GM23338 (cell line): ENCODE data around the gene SART3. TPM values are rescaled to one million over a fixed set of nuclear protein-coding genes. Genes with fewer than 3 reads are reported as not detected.

Experiments used
- ATAC-seq: fragments of 200-7000 bp; cut with Tn5 transposase; 3 replicates; pipeline ENCODE4 v1.9.1; 2020
- DNase-seq: peaks from one replicate; pipeline ENCODE4 v3.0.0-alpha.2; 2015; ENCODE audit warnings: low spot score
- H2AFZ ChIP-seq: fragments of 200-600 bp; sonication (generic); 2 replicates; pipeline ENCODE4 v1.8.0; 2016; ENCODE audit warnings: antibody characterized with exemption, mild to moderate bottlenecking, moderate library complexity
- H3F3A ChIP-seq: fragments of 200-600 bp; sonication (generic); replicated peaks from 2 replicates; pipeline ENCODE4 v1.8.0; 2017; ENCODE audit warnings: antibody characterized with exemption, mixed run types, low read depth
- H3K27ac ChIP-seq: fragments of 200-600 bp; sonication (generic); 2 replicates; pipeline ENCODE4 v1.6.1; 2016; ENCODE audit warnings: low read depth
- H3K27me3 ChIP-seq: fragments of 200-600 bp; sonication (generic); 2 replicates; pipeline ENCODE4 v1.8.0; 2016; ENCODE audit warnings: mild to moderate bottlenecking, mixed run types, moderate library complexity; ENCODE audit not compliant: insufficient read depth
- H3K36me3 ChIP-seq: fragments of 200-600 bp; sonication (generic); 2 replicates; pipeline ENCODE4 v1.8.0; 2016; ENCODE audit warnings: mild to moderate bottlenecking; ENCODE audit not compliant: insufficient read depth
- H3K4me1 ChIP-seq: fragments of 200-600 bp; sonication (generic); 2 replicates; pipeline ENCODE4 v1.8.0; 2016; ENCODE audit warnings: mild to moderate bottlenecking, moderate library complexity; ENCODE audit not compliant: insufficient read depth
- H3K4me2 ChIP-seq: fragments of 200-600 bp; sonication (generic); 2 replicates; pipeline ENCODE4 v1.7.1; 2017; ENCODE audit warnings: mixed run types
- H3K4me3 ChIP-seq: fragments of 200-600 bp; sonication (generic); 2 replicates; pipeline ENCODE4 v1.6.1; 2016; ENCODE audit warnings: mixed run types
- H3K79me2 ChIP-seq: fragments of 200-600 bp; sonication (generic); replicated peaks from 2 replicates; pipeline ENCODE4 v1.8.0; 2017; ENCODE audit warnings: mild to moderate bottlenecking; ENCODE audit not compliant: insufficient read depth
- H3K9me2 ChIP-seq: fragments of 200-600 bp; sonication (generic); 2 replicates; pipeline ENCODE4 v1.8.0; 2017; ENCODE audit not compliant: insufficient read depth
- H4K20me1 ChIP-seq: fragments of 200-600 bp; sonication (generic); replicated peaks from 2 replicates; pipeline ENCODE4 v1.8.0; 2017; ENCODE audit warnings: mild to moderate bottlenecking; ENCODE audit not compliant: insufficient read depth
- H3K27ac Mint-ChIP-seq: 2 replicates; pipeline ENCODE4 v1.8.0; 2020; ENCODE audit warnings: inconsistent platforms, mild to moderate bottlenecking, moderate library complexity, mixed read lengths
- H3K27me3 Mint-ChIP-seq: 3 replicates; pipeline ENCODE4 v1.8.0; 2022; ENCODE audit warnings: low read depth, mild to moderate bottlenecking, moderate library complexity, mixed read lengths, inconsistent platforms; ENCODE audit not compliant: insufficient read depth, poor library complexity
- H3K36me3 Mint-ChIP-seq: 3 replicates; pipeline ENCODE4 v1.8.0; 2021; ENCODE audit warnings: low read depth, mild to moderate bottlenecking, inconsistent platforms, moderate library complexity, mixed read lengths
- H3K4me1 Mint-ChIP-seq: 3 replicates; pipeline ENCODE4 v1.8.0; 2020; ENCODE audit warnings: mild to moderate bottlenecking, inconsistent platforms, mixed read lengths
- H3K4me3 Mint-ChIP-seq: 3 replicates; pipeline ENCODE4 v1.8.0; 2021; ENCODE audit warnings: moderate library complexity, mild to moderate bottlenecking, inconsistent platforms, mixed read lengths
- H3K9me3 Mint-ChIP-seq: 3 replicates; pipeline ENCODE4 v1.8.0; 2020; ENCODE audit warnings: moderate library complexity, mild to moderate bottlenecking, inconsistent platforms, mixed read lengths
- EZH2phosphoT487 ChIP-seq: fragments of 200-600 bp; sonication (generic); IDR thresholded peaks from one replicate; pipeline ENCODE4 v1.8.1; 2018; ENCODE audit warnings: antibody characterized with exemption; ENCODE audit not compliant: unreplicated experiment
- JUNB ChIP-seq: IDR thresholded peaks from one replicate; pipeline ENCODE4 v1.6.1; 2016; ENCODE audit warnings: antibody characterized with exemption; ENCODE audit not compliant: unreplicated experiment
- POLR2AphosphoS5 ChIP-seq: IDR thresholded peaks from 2 replicates; pipeline ENCODE4 v1.6.1; 2016; ENCODE audit warnings: antibody characterized with exemption, low read depth
- STAT1 ChIP-seq: IDR thresholded peaks from one replicate; pipeline ENCODE4 v1.6.1; 2016; ENCODE audit warnings: antibody characterized with exemption; ENCODE audit not compliant: unreplicated experiment
- polyA plus RNA-seq: library from polyadenylated mRNA; unstranded; fragments of >200 nt; fragmentation: Nextera tagmentation; extraction: Ambion mirVana; gene quantifications from 2 replicates; pipeline ENCODE4 v1.2.1, GENCODE V29; 2016
- total RNA-seq: library from RNA; depleted of rRNA; stranded (reverse); fragments of >200 nt; shearing (Covaris generic); gene quantifications from 2 replicates; pipeline ENCODE4 v1.2.3, GENCODE V29; 2014
- TF ChIP-seq, protein P1 (sequence below): fragments of 250-450 bp; sonication (Bioruptor Pico); IDR thresholded peaks from 2 replicates; pipeline ENCODE4 v1.5.0; 2020; ENCODE audit warnings: mild to moderate bottlenecking, moderate library complexity
- TF ChIP-seq, protein P2 (sequence below): IDR thresholded peaks from 2 replicates; pipeline ENCODE4 v1.6.1; 2016; ENCODE audit warnings: antibody characterized with exemption

The SART3 gene
- total and polyA plus RNA-seq, 2 experiments from 2014 or later = 49.8 to 112 TPM

DNA sequence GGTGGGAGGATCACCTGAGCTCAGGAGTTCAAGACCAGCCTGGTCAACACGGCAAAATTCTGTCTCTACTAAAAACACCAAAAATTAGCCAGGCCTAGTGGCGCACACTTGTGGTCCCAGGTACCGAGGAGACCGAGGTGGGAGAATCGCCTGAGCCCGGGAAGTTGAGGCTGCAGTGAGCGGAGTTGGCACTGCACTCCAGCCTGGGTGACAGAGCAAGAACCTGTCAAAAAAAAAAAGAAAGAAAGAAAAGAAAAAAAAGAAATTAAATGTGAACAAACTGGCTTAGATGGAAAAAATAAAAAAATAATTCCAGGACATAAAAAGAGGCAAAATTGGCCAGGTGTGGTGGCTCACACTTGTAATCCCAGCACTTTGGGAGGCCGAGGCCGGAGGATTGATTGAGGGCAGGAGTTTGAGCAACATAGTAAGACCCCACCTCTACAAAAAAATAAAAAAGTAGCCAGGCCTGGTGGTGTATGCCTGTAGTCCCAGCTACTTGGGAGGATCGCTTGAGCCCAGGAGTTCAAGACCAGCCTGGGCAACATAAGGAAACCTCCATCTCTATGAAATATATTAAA is 33.4 kb upstream of the SART3 start (continued):
- TF ChIP-seq, protein P1, sequence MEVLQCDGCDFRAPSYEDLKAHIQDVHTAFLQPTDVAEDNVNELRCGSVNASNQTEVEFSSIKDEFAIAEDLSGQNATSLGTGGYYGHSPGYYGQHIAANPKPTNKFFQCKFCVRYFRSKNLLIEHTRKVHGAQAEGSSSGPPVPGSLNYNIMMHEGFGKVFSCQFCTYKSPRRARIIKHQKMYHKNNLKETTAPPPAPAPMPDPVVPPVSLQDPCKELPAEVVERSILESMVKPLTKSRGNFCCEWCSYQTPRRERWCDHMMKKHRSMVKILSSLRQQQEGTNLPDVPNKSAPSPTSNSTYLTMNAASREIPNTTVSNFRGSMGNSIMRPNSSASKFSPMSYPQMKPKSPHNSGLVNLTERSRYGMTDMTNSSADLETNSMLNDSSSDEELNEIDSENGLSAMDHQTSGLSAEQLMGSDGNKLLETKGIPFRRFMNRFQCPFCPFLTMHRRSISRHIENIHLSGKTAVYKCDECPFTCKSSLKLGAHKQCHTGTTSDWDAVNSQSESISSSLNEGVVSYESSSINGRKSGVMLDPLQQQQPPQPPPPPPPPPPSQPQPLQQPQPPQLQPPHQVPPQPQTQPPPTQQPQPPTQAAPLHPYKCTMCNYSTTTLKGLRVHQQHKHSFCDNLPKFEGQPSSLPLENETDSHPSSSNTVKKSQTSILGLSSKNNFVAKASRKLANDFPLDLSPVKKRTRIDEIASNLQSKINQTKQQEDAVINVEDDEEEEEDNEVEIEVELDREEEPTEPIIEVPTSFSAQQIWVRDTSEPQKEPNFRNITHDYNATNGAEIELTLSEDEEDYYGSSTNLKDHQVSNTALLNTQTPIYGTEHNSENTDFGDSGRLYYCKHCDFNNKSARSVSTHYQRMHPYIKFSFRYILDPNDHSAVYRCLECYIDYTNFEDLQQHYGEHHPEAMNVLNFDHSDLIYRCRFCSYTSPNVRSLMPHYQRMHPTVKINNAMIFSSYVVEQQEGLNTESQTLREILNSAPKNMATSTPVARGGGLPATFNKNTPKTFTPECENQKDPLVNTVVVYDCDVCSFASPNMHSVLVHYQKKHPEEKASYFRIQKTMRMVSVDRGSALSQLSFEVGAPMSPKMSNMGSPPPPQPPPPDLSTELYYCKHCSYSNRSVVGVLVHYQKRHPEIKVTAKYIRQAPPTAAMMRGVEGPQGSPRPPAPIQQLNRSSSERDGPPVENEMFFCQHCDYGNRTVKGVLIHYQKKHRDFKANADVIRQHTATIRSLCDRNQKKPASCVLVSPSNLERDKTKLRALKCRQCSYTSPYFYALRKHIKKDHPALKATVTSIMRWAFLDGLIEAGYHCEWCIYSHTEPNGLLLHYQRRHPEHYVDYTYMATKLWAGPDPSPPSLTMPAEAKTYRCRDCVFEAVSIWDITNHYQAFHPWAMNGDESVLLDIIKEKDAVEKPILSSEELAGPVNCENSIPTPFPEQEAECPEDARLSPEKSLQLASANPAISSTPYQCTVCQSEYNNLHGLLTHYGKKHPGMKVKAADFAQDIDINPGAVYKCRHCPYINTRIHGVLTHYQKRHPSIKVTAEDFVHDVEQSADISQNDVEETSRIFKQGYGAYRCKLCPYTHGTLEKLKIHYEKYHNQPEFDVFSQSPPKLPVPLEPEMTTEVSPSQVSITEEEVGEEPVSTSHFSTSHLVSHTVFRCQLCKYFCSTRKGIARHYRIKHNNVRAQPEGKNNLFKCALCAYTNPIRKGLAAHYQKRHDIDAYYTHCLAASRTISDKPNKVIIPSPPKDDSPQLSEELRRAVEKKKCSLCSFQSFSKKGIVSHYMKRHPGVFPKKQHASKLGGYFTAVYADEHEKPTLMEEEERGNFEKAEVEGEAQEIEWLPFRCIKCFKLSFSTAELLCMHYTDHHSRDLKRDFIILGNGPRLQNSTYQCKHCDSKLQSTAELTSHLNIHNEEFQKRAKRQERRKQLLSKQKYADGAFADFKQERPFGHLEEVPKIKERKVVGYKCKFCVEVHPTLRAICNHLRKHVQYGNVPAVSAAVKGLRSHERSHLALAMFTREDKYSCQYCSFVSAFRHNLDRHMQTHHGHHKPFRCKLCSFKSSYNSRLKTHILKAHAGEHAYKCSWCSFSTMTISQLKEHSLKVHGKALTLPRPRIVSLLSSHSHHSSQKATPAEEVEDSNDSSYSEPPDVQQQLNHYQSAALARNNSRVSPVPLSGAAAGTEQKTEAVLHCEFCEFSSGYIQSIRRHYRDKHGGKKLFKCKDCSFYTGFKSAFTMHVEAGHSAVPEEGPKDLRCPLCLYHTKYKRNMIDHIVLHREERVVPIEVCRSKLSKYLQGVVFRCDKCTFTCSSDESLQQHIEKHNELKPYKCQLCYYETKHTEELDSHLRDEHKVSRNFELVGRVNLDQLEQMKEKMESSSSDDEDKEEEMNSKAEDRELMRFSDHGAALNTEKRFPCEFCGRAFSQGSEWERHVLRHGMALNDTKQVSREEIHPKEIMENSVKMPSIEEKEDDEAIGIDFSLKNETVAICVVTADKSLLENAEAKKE = no peak
- TF ChIP-seq, protein P2, sequence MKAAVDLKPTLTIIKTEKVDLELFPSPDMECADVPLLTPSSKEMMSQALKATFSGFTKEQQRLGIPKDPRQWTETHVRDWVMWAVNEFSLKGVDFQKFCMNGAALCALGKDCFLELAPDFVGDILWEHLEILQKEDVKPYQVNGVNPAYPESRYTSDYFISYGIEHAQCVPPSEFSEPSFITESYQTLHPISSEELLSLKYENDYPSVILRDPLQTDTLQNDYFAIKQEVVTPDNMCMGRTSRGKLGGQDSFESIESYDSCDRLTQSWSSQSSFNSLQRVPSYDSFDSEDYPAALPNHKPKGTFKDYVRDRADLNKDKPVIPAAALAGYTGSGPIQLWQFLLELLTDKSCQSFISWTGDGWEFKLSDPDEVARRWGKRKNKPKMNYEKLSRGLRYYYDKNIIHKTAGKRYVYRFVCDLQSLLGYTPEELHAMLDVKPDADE = no peak
- TF ChIP-seq POLR2AphosphoS5 = no peak

DNA sequence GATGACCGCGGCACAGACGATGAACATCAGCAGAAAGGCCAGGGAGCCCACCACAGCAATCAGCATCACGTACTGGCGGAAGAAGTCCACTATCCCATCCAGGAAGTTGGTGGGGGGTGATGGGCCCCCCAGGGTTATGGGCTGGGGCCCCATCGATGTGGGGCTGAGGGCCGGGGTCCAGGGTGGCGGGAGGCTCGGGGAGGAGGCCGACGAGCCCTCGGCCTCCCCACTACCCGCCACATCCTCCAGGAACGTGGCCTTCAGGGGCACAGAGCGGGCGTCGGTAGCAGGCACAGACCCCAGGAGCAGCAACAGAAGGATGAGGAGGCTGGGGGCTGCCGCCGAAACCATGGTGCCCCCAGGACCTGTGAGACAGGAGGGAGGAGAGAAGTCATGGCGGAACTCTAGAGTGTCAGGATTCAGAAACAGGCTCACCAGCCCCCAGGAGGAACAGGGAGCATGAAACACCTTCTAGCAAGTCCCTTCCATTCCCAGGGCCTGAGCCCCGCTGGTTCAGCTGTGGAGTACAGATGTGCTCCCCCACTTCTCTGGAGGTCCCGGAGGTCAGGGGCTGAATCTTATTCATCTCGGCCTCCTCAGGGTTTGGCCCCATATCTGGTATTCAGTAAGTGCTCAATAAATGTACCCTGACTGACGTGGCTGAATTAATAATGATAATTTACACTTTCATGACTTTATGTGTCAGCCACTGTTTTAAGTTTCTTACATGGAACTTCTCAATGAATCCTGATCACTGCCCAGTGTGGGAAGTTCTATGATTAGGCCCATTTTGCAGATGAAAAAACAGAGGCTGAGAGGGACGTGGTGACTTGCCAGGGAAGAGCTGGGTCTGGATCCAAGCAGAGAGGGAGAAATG is 31.3 kb upstream of the SART3 start:
- no peak for DNase-seq

More for the DNA sequence above, 31.3 kb upstream of the SART3 start:
- H3K4me1 ChIP-seq = no peaks in the 10 kb centered on the region; the same call in 1 of the 2 replicates
- no peak overlapping the region for H3K4me2 ChIP-seq
- no peaks in the 10 kb centered on the region for H3K36me3 ChIP-seq
- Mint-ChIP-seq H3K4me3 (no peak overlapping the region), H3K27me3 (peaks cover 6% of the 10 kb centered on the region), H3K36me3 (no peaks in the 10 kb centered on the region), H3K4me1 (peaks cover 22% of the 10 kb centered on the region), H3K9me3 (no peaks in the 10 kb centered on the region), H3K27ac (no peak overlapping the region)
- H3K27me3 ChIP-seq = no peaks in the 10 kb centered on the region
- H3F3A ChIP-seq = no peaks in the 10 kb centered on the region
- TF ChIP-seq STAT1 (no peak), EZH2phosphoT487 (no peak), JUNB (no peak)
- no peak overlapping the region for H3K27ac ChIP-seq
- no peak overlapping the region for H2AFZ ChIP-seq
- no peak overlapping the region for H3K4me3 ChIP-seq
- no peaks in the 10 kb centered on the region for H3K79me2 ChIP-seq
- H3K9me2 ChIP-seq = no peaks in the 10 kb centered on the region
- ATAC-seq = no peak
- H4K20me1 ChIP-seq = no peaks in the 10 kb centered on the region
